IPS-18a (cell line): Measurements from ENCODE around the gene KIF25.

Experiments
- H3K27ac ChIP-seq: one replicate; pipeline ENCODE4 v1.5.1; 2013; ENCODE audit warnings: low read length
- H3K27me3 ChIP-seq: one replicate; pipeline ENCODE4 v1.6.1; 2013; ENCODE audit warnings: mild to moderate bottlenecking, low read length; ENCODE audit not compliant: control insufficient read depth, insufficient read depth
- H3K36me3 ChIP-seq: one replicate; pipeline ENCODE4 v1.6.1; 2013; ENCODE audit warnings: low read depth, low read length; ENCODE audit not compliant: control insufficient read depth
- H3K4me1 ChIP-seq: one replicate; pipeline ENCODE4 v1.6.1; 2013; ENCODE audit warnings: low read depth, low read length; ENCODE audit not compliant: control insufficient read depth
- H3K4me3 ChIP-seq: one replicate; pipeline ENCODE4 v1.5.1; 2013; ENCODE audit warnings: low read length
- H3K9ac ChIP-seq: one replicate; pipeline ENCODE4 v1.6.1; 2013; ENCODE audit warnings: mild to moderate bottlenecking, low read length, moderate library complexity
- H3K9me3 ChIP-seq: one replicate; pipeline ENCODE4 v1.6.1; 2013; ENCODE audit warnings: low read depth, low read length; ENCODE audit not compliant: control insufficient read depth

KIF25 gene

GRCh38 chr6:168092541-168092940, 95.1 kb downstream of the KIF25 start:
- H3K4me3 ChIP-seq: no peak overlapping the region
- no peaks in the 10 kb centered on the region for H3K4me1 ChIP-seq
- H3K27ac ChIP-seq: no peak overlapping the region
- no peaks in the 10 kb centered on the region for H3K9me3 ChIP-seq
- no peaks in the 10 kb centered on the region for H3K36me3 ChIP-seq
- H3K9ac ChIP-seq: no peak overlapping the region
- no peaks in the 10 kb centered on the region for H3K27me3 ChIP-seq

DNA sequence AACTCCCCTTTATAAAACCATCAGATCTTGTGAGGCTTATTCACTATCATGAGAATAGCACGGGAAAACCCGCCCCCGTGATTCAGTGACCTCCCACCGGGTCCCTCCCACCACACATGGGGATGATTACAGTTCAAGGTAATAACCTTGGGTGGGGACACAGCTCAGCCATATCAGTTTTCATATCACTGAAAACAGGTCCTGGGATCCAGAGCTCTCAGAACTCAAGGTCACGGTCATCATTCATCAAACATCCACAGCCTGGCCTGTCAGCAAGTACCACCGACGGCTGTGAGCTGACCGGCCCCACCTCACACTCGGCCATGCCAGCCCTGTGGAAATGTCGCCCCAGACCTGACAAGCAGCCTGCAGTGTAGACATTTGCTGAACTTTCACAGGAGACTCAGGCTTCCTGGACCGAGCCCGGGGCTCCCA, 95.6 kb downstream of the KIF25 start:
- no peak overlapping the region for H3K27ac ChIP-seq
- no peak overlapping the region for H3K9ac ChIP-seq
- H3K4me1 ChIP-seq: no peaks in the 10 kb centered on the region
- no peak overlapping the region for H3K4me3 ChIP-seq
- no peaks in the 10 kb centered on the region for H3K27me3 ChIP-seq
- no peaks in the 10 kb centered on the region for H3K9me3 ChIP-seq
- no peaks in the 10 kb centered on the region for H3K36me3 ChIP-seq

GRCh38 chr6:168093634-168094033, 96.2 kb downstream of the KIF25 start:
- Histone ChIP-seq H3K9ac (no peak overlapping the region), H3K9me3 (no peaks in the 10 kb centered on the region), H3K4me3 (no peak overlapping the region), H3K27ac (no peak overlapping the region), H3K36me3 (no peaks in the 10 kb centered on the region), H3K27me3 (no peaks in the 10 kb centered on the region), H3K4me1 (no peaks in the 10 kb centered on the region)
